ENCODE measurements around the gene TMC3. TPM values are rescaled to one million over a fixed set of nuclear protein-coding genes. Genes with fewer than 3 reads are reported as not detected.
"Not testable (repeated sequence)": the region's sequence is repeated elsewhere in the genome, so short reads cannot be mapped to it uniquely, and the experiment has no call there.

The TMC3 gene
- polyA plus RNA-seq, 1 donor, result 0.08 TPM

GRCh38 chr15:81384891-81385720 lies 11.1 kb upstream of the TMC3 start:
- DNase-seq, result no peak

GRCh38 chr15:81381720-81382119 lies 7.7 kb upstream of the TMC3 start:
- DNase-seq, result no peak

GRCh38 chr15:81380668-81381067 lies 6.7 kb upstream of the TMC3 start:
- DNase-seq, result no peak

- no peak for DNase-seq
Measured at GRCh38 chr15:81380203-81380602, 6.2 kb upstream of the TMC3 start.

GRCh38 chr15:81379269-81379668 lies 5.3 kb upstream of the TMC3 start:
- peak; percentile 44 for DNase-seq

- DNase-seq, result peak; percentile 15
Measured at GRCh38 chr15:81378443-81378842, 4.4 kb upstream of the TMC3 start.

GRCh38 chr15:81377871-81378270 lies 3.9 kb upstream of the TMC3 start:
- no peak for DNase-seq

GRCh38 chr15:81376231-81376630 lies 2.2 kb upstream of the TMC3 start:
- no peak for DNase-seq

GRCh38 chr15:81375461-81375860 lies 1.4 kb upstream of the TMC3 start:
- no peak for DNase-seq

- no peak for DNase-seq
Measured at GRCh38 chr15:81373176-81373575, 837 bp downstream of the TMC3 start.

GRCh38 chr15:81372575-81372974 lies 1.4 kb downstream of the TMC3 start:
- no peak for DNase-seq

- DNase-seq, result peak; percentile 38
Measured at GRCh38 chr15:81363718-81364500, 10.1 kb downstream of the TMC3 start.

- DNase-seq, result no peak
Measured at GRCh38 chr15:81363276-81363675, 10.7 kb downstream of the TMC3 start.

- no peak for DNase-seq
Measured at GRCh38 chr15:81362790-81363189, 11.2 kb downstream of the TMC3 start.

GRCh38 chr15:81361891-81362290 lies 12.1 kb downstream of the TMC3 start:
- DNase-seq, result no peak

GRCh38 chr15:81360491-81360890 lies 13.5 kb downstream of the TMC3 start:
- no peak for DNase-seq

- DNase-seq, result no peak
Measured at GRCh38 chr15:81358248-81358647, 15.8 kb downstream of the TMC3 start.

GRCh38 chr15:81357180-81357686 lies 16.8 kb downstream of the TMC3 start:
- no peak for DNase-seq

GRCh38 chr15:81356252-81356651 lies 17.8 kb downstream of the TMC3 start:
- no peak for DNase-seq

- DNase-seq, result no peak
Measured at GRCh38 chr15:81351651-81352050, 22.4 kb downstream of the TMC3 start.

GRCh38 chr15:81349271-81349670 lies 24.7 kb downstream of the TMC3 start:
- no peak for DNase-seq

GRCh38 chr15:81348691-81349090 lies 25.3 kb downstream of the TMC3 start:
- DNase-seq, result not testable (repeated sequence)

GRCh38 chr15:81347910-81348309 lies 26.1 kb downstream of the TMC3 start:
- DNase-seq, result no peak

GRCh38 chr15:81346611-81347010 lies 27.4 kb downstream of the TMC3 start:
- DNase-seq, result no peak
